ENCODE results near the gene ANKRD44.

Gene ANKRD44

GRCh38 chr2:197138506-197138905 is 172.1 kb downstream of the ANKRD44 start:
- no peak for FAIRE-seq

DNA sequence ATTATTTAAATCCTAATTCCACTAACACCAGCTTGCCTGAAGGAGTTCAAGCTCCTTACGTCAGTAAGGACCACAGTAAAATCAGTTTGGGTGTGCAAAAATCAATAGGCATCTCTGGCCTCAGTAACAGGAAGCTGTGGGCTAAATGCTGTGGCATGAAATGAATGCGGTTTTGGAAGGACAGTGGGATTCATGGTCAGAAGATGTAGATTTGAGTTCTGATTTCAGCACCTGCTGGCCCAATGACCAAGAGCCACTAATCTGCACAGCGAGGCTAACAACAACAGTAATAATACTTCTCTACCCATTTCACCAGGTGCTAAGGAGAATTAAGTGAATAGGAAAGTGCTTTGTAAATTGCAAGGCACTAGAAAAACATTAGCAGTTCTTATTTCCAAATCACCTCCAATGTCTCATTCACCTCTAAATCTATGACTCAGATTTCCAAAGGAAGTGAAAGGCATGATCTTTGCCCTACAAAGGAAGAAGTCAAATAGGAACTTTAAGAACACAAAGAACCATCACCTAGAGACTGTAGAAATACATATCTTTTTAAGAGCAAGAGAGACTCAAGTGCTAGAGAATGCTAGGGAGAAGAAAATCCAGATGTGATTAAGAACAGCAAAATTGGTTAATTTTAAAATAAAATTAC is 172.6 kb downstream of the ANKRD44 start:
- FAIRE-seq = no peak

DNA sequence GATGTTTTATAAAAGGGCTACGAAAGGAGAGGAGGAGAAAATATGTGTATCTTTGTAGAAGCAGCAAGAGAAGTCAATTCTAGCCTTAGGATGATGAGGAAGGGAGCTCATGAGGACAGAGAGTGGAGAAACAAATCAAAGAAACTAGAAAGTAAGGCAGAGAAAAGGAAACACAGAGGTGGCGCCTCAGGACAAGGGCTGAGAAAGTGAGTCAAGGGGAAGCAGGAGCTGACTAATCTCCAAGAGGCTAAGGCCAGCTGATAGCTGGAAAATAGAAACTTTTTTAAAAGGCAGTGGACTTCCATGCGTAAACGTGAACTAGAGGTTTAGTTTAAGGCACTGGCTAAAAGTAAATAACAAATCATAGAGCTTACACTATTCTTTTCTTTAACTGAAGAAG is 173.3 kb downstream of the ANKRD44 start:
- no peak for FAIRE-seq

DNA sequence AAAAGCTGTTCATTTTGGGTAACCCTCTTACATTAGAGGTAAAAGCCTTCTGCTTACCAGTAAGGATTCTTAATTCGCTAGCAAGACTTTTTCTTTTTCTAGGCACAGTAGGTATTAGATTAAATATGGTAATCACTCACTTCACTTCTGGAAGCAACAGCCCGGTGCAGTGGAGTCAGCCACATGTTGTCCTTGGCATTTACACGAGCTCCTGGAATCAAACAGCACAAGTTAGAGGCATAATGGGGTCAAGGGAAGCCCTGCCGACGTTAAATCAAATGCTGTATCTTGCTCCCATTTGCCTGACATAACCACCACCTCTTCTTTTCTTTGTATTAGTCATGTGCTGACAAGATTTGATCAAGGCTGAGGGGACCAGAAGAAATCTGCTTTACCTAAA is 174.1 kb downstream of the ANKRD44 start:
- no peak for FAIRE-seq

DNA sequence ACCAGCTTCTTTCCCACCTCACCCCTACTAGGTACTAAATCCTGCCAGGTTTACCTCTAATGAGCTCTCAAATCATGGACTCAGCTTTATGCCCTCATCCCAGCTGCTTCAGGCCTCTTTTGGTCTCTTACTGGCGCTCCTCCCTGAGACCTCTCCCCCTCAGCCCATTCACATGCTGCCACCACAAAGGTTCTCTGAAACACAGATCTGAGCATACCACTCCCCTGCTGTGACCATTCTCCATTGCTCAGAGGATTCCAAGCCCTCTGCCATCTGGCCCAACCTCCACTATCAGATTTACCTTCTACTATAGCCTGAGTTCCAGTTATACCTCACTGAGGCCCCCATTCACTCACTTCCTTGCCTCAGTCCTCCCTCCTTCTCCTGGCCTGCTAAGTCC is 174.8 kb downstream of the ANKRD44 start:
- FAIRE-seq = no peak

- no peak for FAIRE-seq
These were observed 176.4 kb downstream of the ANKRD44 start for GRCh38 chr2:197134206-197134605.

- FAIRE-seq = no peak
These were observed 179.1 kb downstream of the ANKRD44 start for GRCh38 chr2:197131558-197131855.

DNA sequence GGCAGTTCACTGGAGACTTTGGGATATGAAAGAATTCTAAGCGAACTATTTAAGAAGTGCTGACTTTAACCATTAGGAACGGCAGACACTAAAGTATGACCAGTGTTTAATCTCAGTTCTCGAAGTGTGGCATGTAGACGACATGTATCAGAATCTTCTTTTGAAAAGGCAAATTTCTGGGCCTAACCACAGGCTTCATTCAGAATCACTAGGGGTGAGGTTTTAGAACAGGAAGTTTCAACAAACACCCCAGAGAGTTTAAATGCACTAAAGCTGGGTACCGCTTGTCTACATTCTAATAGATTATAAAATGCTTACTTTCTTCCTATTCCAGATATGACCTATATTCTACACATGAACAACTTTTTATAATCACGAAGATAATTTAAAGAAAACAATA is 180.3 kb downstream of the ANKRD44 start:
- no peak for FAIRE-seq

- no peak for FAIRE-seq
These were observed 181.7 kb downstream of the ANKRD44 start for GRCh38 chr2:197128897-197129296.

- no peak for FAIRE-seq
These were observed 182.5 kb downstream of the ANKRD44 start for GRCh38 chr2:197128126-197128525.

DNA sequence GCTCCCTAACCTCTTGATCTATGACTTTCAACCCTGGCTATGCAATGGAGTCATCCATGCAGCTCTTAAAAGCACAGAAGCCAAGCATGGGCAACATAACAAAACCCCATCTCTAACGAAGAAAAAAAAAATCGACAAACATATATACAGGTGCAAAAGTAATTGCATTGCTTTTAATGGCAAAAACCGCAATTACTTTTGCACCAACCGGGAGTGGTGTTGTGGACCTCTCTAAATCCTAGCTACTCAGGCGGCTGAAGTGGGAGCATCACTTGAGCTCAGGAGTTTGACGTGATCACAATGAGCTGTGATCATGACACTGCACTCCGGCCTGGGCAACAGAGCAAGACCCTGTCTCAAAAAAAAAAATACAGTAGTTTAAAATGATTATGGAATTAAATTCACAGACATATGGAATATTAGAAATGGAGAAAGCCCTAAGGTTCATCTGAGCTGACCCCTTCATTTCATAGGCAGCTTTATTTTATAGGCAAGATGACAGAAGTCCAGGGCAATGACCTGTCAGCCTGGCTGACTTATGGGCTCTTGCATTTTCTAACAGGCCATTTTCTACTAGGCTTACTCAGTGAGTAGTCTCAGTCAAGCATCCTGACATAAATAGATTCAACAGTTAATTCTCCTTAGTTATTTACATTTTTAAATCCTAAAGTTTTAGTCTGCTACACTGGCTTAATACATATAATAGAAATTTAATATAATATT is 183.8 kb downstream of the ANKRD44 start:
- no peak for FAIRE-seq

DNA sequence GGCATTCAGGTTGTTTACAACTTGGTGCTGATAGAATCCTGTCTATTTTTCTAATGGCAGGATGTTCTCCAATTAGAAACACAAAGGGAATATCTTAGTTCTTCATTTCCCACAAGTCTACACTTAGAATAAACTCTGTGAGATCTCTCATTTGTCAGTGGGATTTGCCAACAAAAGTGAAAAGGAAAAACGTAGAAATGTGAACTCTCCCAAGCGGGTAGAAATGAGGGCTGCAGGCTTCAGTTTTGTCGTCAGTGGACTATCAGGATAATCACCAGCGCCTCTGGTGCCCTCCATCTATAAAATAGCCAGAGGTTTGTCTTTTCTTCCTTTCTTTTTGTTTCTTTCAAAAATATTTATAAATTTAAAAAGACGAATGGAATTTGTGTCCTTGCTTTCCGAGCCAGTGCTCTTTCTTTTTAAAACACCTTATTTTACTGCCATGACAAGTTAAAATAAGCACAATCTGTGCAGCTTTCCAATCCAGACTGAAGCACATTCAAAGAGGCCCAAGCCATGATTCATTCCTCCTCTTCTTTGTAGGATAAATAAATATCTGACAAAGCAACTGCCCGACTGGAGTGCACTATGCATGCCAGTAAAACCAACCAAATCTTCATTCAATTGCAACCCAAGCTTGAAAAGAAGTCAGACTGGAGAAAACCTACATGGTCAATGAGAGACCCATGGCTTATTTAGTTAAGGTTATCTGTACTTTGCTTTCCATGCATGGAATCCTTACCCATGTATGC is 185.8 kb downstream of the ANKRD44 start:
- no peak for FAIRE-seq

- no peak for FAIRE-seq
These were observed 187.8 kb downstream of the ANKRD44 start for GRCh38 chr2:197122821-197123220.

- no peak for FAIRE-seq
These were observed 188.7 kb downstream of the ANKRD44 start for GRCh38 chr2:197121756-197122385.

- no peak for FAIRE-seq
These were observed 189.3 kb downstream of the ANKRD44 start for GRCh38 chr2:197121255-197121654.

DNA sequence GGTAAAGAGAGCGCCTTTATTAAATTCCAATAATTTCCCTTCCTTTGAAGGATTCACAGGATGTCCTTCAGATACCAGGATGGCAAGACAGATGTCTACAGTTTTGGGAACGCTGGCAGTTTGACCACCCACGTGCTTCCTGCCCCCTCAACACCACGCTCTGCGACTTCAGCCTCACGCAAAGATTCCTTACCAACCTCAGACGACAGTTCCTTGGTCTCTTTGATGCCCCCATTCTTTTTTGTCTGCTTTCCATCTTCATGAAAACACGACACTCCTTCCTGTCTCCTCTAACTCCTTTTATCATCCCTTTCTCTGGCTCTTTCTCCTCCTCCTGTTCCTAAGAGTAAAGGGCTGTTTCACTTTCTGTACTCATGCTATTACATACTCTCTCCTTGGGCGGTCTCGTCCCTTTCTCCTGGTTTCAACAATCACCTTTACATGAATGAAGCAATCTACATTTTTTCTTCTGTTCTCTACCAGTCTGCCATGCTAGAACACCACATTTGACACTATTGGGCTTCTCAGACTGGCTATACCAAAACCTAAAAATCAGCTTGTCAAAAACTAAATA is 194.2 kb downstream of the ANKRD44 start:
- no peak for FAIRE-seq

- no peak for FAIRE-seq
These were observed 195.3 kb downstream of the ANKRD44 start for GRCh38 chr2:197115325-197115724.

DNA sequence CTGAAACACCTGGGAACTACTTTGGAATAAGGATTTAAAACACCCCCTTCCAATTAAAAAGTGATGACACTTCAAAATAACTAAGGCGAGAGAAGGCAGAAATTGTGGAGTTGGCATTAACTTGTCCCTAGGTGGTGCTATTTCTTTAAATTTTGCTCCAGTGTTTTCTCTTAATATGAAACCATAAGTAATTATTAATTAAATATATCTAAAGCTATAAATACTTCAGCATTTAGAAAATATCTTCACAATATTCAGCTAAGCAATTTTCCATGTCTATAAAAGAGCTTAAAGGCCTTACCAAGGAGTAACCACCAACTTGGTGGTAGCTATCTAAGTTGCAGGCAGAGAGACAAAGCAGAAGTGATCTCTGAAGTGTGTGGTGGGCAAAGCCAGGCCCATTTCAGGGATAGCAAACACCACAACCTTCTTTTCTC is 197.3 kb downstream of the ANKRD44 start:
- FAIRE-seq = peak; percentile 86

DNA sequence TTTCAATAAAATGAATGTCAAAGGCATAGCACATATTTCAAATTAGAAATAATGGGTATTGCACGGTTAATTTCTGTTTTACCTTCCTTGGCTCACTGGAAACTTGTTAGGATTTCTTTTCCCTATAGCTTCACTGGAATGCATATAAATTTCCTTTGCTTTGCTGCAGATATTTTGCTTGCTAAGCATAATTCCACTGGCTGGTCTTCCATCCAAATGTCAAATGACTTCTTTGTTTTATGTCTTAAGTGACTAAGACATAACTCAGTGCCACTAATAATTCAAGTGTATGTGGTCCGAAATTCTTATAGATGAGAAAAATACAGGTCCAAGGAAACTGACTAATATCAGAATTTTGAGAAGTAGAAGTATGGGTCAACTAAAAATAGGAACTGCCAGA is 201.3 kb downstream of the ANKRD44 start:
- FAIRE-seq = no peak

GRCh38 chr2:197108758-197109157 is 201.8 kb downstream of the ANKRD44 start:
- no peak for FAIRE-seq

DNA sequence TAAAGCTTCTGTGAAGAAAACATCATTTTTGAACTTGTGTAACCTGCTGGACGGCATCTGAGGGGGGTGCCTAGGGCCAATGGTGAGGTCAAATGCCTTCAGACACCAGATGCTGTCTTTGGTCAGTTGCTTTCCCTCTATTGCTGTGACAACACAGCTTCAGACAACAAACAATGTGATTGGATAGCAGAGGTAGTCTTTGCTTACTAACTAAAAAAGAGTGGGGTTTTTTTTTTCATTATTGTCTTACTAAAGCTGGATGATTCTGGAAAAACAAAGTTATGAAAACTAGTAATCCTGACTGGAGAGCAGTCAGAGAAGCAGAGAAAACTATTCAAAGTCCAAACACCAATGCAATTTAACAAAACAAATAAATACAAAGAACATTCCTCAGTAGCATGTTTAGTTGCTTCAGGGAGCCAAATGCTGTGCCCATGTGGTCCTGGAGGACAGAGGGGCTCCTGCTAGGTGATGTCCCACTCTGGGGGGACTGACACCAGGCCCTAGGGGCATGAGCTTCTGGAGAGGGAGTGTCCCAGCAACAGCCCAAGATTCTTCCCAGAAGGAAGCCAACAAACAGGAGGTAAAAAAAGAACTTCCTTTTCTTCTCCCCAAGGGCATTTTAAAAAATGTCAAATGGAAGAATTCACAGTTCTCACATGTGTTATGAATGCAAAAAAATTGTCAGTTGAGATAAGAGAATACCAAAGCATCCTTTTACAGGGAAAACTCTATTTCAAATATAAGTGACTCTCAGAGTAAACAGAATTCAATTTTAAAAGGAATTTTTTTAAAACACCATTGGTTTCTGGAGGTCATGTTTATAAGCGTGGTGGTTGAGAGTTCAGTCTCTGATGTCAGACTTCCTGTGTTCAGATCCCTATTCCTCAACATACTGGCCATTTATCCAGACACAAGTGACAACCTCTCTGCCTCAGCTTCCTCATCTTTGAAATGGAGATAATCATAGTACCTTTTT is 203.0 kb downstream of the ANKRD44 start:
- peak; percentile 76 for FAIRE-seq

- FAIRE-seq = no peak
These were observed 207.2 kb downstream of the ANKRD44 start for GRCh38 chr2:197103363-197103762.
